ENCODE data around the gene TMA16.
A peak's percentile ranks its signal among the peaks of the same experiment; 100 is the strongest.
"Not testable (repeated sequence)": the region's sequence is repeated elsewhere in the genome, so short reads cannot be mapped to it uniquely, and the experiment has no call there.

The TMA16 gene

DNA sequence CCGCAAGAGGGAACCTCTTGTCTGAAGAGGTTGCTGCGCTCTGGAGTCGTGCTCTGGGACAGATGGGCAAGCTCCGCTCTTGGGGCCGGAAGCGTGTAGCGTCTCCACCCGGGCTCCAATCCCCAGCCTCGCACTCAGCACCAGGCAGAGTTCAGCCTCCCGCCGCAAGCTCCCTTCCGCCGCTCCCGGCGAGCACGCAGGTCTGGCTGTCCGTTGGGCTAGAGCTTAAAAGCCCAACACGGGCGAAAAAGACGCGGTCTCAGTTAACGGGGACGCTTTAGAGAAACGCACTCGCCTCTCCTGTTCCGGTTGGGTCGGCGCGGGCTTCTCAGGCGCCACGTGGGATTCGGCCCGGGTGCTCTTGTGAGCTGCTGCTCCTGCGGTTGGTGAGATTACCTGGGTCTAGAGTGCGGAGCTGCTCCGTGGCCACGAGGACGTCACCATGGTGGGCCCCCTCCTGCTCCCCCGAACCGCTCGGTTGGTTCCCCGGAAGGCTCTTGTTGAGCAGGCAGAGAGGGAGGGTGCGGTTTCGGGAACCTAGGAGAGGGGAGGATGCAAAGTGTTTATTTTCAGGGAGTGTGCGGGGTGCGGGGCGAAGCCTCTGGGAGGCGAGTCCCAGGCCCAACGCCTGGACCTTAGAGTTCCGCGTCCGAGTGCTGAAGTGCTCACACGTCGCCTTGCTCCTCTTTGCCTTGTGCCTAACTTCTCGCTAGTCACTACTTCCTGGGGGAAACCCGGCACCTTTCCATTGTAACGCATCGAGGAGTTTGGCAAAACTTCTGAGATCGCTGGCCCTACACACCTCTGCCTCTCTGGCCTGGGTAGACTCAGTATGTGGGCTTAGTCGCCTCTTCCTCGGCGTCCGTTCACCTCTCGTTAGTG lies at the start of gene TMA16:
TMA16 (plus strand) TSS at position 331 of the 882 bp plus-strand sequence; CDS start at position 443, 112 bp downstream.
- DNase-seq = peak; percentile 91 to 92 (median 92)

- not testable (repeated sequence) for DNase-seq
Observed at GRCh38 chr4:163447023-163447422, 47.5 kb upstream of the TMA16 start.

GRCh38 chr4:163447481-163447880 lies 47.0 kb upstream of the TMA16 start:
- no peak for DNase-seq

GRCh38 chr4:163448540-163449203 lies 45.8 kb upstream of the TMA16 start:
- DNase-seq = peak in 1 of 3 donors; percentile 4

DNA sequence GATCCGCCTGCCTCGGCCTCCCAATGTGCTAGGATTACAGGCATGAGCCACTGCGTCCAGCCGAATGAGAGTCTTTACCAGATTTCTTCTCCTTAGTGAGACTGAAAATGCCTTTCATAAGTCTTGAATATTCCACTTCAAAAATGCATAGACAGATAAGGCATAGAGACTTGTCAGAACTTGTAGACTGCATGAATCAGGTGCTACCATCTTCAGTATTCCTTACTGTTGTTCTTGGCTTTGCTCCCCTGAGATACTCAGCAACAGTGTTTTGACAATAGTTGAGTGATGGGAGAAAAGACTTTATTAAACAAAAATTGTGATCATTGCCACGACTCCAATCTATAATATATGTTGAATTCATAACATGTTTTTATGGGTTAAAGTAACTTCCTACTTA lies 31.9 kb upstream of the TMA16 start:
- no peak for DNase-seq

DNA sequence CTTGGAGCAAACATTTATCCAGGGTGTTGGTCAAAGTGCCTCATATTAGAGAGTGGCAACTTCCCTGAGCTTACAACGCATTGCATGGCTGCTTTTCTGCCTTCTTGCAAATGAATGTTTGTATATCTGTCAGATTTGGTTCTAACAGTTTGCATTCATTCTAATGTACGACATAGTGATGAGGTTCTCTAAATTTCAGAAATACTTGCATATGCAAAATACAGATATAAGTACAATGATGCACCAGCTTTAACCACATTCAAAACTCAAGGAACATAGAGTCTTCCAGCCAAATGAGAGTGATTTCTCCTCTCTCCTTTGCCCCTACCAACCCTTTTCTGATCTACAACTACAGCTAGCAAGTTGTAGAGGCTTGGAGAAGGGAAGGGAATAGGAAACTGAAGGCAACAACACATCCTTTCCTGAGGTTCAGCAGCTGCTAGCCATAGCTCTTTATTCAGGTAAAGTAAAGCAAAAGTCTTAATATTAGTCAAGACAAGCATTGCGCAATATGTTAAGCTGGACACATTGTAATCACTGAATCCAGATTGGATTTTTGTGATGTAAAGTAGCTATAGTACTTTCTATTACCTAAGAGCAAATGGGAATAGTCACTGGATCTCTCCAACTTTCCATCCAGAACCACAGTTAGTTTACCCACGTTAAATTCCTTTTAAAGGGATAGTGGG lies 27.3 kb upstream of the TMA16 start:
- DNase-seq = no peak

DNA sequence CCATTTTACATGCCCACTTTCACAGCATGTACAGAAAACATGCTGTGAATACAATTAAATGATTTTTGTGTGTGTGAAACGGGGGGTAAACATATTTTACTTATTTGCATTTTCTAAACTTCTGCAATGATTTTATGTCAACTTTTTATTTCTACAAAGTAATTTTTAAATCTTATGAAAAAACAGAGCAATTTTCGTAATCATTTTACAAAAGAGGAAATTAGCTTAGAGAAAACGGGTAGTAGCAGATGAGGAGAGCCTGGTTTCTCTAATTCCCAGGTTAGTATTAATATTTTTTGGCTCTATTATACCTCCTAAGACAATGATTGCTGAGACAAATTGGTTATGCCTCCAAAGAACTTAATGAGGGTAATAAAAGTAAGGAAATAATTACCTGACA lies 24.1 kb upstream of the TMA16 start:
- DNase-seq = peak in 2 of 3 donors; percentile 32 to 41

- no peak for DNase-seq
Observed at GRCh38 chr4:163473130-163473529, 21.4 kb upstream of the TMA16 start.

GRCh38 chr4:163473576-163473975 lies 20.9 kb upstream of the TMA16 start, which contains the start of gene TKTL2:
Gene TKTL2, minus strand, starts transcription at chr4:163473754. Its CDS starts 20 bp downstream, at chr4:163473734.
- no peak for DNase-seq

GRCh38 chr4:163474027-163474426 lies 20.5 kb upstream of the TMA16 start:
- DNase-seq = no peak

DNA sequence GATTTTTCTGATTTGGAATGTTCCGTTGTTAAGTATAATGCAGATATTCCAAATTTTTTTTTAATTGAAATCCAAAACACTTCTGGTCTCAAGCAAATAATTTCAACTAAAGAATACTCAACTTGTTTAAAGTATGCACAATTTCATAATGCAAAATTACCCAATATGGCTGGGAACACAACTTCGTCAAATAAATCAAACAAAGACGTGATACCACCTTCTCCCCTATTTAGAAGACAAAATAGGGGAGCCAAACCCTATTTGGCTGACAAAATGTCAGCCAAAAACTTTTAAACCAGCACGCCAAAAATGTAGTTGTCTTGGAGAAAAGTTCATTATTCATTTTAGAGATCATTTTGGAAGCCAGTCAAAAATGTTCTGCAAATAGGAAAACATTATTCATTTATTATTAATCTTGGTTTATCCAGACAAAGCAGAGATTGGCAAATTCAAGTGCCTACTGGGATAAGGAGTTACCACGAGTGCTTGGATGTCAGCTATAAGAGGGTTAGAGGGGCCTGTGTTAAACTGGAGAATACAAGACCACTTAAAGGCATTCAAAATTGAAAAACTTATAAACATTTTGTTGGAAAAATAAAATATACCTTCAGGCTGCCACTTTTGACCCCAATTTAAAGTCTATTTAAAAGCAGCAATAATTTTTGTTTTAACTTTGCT lies 17.6 kb upstream of the TMA16 start:
- no peak for DNase-seq

DNA sequence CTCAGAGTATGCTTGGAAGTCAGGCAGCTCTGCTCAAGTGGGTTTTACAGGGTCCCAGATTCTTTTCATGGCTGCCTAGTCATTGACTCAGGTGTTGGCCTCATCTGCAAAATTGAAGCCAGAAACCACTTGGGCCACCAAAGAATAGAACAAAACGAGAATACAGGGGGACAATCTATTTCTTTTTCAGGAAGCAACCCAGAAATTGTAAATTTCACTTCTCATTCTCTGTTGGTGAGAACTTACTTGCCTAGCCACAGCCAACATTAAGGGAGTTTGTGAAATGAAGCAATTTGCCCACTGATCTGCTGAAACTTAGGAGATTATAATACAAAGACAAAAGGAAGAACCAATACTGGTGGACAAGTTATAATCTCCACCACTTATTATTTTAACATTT lies 12.3 kb upstream of the TMA16 start:
- DNase-seq = peak; percentile 45 to 70 (median 66)

DNA sequence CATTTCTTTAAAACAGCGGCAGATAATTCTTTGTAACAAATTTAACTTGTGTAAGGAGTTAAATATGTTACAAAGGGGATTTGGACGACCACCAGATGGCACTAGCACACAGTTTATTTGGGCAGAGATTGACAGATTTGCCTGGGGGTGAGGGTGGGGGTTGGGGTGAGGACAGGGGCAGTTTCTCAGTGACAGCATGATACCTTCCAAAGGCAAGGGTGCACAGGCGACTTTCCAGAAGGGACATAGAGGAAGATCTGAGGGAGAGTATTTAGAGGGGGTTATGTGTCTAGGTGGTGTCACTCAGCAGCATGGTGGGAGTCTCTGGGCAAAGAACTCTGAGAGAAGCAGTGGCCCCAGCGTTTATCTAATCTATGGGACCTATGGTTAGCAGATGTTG lies 9.6 kb upstream of the TMA16 start:
- DNase-seq = peak; percentile 77 to 78 (median 77)

DNA sequence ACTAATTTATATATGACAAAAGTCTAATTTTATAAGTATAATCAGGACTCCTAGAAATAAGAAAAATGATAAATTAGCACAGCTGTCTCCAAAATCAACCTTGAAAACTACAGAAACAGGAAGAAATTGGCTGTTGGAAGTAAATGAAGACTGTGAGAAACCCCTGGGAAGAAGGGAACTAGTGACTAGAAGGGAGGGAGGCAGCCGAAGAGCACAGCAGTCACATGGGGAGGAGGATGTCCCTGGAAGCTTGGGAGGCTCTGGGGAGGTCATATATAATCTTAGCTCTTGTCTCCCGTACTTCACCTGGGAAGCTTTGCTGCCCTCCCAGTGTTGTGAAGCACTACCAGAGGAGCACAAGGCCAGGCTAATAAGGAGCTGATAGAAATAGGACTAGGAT lies 8.9 kb upstream of the TMA16 start:
- DNase-seq = peak in 2 of 3 donors; percentile 24 to 31

- no peak for DNase-seq
Observed at GRCh38 chr4:163486321-163486720, 8.2 kb upstream of the TMA16 start.

DNA sequence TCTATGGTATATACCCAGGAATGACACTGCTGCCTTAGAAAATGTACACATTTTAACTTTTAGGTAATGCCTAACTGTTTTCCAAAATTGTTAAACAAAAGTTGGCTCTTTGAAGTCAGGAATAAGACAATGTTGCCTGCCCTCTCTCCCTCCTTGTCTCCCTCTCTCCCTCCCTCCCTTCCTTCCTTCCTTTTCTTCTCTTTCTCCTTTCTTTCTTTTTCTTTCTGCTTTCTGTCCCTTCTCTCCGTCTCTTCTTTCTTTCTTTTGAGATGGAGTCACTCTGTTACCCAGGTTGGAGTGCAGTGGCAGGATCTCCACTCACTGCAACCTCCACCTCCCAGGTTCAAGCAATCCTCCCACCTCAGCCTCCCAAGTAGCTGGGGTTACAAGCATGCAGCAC lies 4.6 kb upstream of the TMA16 start:
- DNase-seq = no peak

DNA sequence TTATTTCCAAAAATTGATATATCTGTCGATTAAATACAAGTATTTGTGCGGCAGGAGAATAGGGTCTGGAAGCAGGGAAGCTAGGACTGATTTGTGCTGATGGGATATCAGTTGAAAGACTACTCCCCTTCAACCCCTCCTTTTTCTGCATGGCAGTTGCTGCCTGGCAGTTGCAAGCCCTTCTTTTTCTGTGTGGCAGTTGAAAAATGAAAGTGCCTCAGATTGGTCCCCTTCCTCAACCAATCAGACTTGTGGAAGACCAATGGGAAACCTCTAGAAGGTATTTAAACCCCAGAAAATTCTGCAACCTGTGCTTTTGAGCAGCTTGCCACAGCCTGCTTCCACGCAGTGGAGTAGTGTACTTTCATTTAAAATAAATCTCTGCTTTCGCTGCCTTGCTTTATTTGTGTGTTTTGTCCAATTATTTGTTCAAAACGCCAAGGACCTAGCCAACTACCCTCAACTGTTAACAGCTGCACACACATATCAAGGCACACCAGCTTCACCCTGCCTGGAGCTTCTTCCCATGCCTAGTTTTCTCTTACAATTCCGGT lies 1.5 kb upstream of the TMA16 start:
- DNase-seq = peak in 1 of 3 donors; percentile 9

DNA sequence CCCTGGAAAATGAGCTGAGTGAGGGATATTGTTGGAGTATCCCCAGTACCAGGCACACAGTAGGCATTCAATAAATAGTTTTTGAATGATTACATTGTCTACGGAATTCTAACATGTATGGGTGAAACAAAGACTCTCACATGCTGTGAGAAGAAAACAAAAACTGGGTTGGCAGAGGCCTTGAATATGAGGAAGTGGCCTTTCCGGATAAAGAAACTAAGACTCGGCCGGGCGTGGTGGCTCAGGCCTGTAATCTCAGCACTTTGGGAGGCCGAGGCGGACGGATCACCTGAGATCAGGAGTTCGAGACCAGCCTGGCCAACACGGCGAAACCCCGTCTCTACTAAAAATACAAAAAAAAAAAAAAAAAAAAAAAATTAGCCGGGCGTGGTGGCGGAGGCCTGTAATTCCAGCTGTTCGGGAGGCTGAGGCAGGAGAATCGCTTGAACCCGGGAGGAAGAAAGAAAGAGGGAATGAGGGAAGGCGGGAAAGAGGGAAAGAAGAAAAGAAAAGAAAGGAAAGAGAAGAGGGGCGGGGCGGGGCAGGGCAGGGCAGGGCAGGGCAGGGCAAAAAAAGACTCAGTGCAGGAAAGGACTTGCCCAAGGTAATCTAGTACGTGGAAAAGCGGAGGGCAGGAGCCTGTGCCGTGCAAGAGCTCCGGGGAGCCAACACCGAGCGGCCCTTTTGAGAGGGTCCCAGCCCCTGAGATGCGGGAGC lies 689 bp upstream of the TMA16 start:
- DNase-seq = peak; percentile 72 to 77 (median 74)

- DNase-seq = no peak
Observed at GRCh38 chr4:163495900-163496299, 1.4 kb downstream of the TMA16 start.

GRCh38 chr4:163500586-163500985 lies 6.1 kb downstream of the TMA16 start:
- no peak for DNase-seq

DNA sequence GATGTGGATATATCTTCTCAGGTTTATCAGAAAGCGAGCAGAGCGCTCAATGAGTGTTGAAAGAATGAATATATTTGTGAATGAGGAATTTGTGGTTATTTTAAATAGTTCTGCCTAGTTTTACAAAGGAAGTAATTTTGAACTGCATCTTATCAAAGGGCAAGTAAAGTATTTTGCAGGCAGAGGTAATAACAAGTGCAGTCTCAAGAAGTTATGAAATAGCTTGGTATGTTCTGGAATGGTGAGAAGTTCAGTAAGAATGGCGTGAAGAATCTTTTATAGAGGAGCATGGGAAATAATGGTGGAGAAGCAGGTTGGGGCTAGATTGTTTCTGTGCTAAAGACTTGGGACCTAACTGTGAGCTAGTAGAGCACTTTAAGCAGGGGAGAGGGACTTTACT lies 10.9 kb downstream of the TMA16 start:
- no peak for DNase-seq

DNA sequence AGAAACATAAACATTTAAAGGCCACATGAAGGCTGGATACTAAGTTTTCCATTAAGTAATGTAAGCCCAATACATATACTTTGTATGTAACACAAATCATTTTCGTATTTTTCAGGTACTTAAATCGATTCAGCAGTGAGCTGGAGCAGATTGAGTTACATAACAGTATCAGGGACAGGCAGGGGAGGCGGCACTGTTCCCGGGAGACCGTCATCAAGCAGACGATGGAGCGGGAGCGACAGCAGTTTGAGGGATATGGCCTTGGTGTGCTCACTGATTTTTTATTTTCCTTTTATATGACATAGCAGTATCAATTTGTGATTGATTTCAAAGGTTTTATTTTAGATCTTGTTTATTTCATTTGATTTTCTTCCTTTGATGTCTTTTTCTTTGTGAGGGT lies 20.7 kb downstream of the TMA16 start:
- no peak for DNase-seq

All from suppressor macrophage treated with lipopolysaccharide for 1 hour (primary cell).